Inflammatory macrophage treated with lipopolysaccharide for 1 hour (primary cell): ENCODE results near the gene OR8B4.
A peak's percentile ranks its signal among the peaks of the same experiment; 100 is the strongest.
"Not testable (repeated sequence)": the region's sequence is repeated elsewhere in the genome, so short reads cannot be mapped to it uniquely, and the experiment has no call there.

Source experiments
- DNase-seq, 2 donors: peaks; one replicate each; pipeline ENCODE4 v3.0.0-alpha.2; 2020 to 2022

Gene OR8B4

DNA sequence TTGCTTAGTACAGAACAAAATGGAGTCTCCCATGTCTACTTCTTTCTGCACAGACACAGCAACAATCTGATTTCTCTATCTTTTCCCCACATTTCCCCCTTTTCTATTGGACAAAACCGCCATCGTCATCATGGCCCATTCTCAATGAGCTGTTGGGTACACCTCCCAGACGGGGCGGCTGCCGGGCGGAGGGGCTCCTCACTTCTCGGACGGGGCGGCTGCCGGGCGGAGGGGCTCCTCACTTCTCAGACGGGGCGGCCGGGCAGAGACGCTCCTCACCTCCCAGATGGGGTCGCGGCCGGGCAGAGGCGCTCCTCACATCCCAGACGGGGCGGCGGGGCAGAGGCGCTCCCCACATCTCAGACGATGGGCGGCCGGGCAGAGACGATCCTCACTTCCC lies 21.5 kb downstream of the OR8B4 start:
- DNase-seq: not testable (repeated sequence)

GRCh38 chr11:124402326-124402922 lies 22.2 kb downstream of the OR8B4 start:
- DNase-seq: peak; percentile 33 to 83

DNA sequence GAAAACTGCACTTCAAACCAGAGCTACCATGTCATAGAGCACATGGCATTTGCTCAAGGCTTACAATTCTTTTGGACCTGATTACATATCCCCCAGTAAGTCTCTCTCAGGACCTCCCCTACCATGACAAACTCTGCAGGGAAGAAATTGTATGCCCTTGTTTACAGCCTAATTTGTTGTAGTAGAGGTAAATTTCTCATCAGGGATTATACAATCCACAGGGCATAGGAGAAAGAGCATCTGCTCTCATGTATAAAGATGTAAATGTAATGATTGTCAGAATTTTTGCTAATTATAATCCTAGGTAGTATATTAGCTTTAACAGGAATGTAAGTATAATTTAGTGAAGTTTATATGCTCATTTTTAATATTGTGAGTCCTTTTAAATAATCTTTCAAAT lies 25.7 kb downstream of the OR8B4 start, which contains the start of gene OR8B3:
TSS of gene OR8B3 (minus strand) at position 101 of the 400 bp plus-strand sequence. CDS start 1,673 bp downstream, outside the sequence.
- DNase-seq: no peak

- not testable (repeated sequence) for DNase-seq
These were observed 27.8 kb downstream of the OR8B4 start for GRCh38 chr11:124396847-124397246.

- DNase-seq: no peak
These were observed 30.3 kb downstream of the OR8B4 start for GRCh38 chr11:124394408-124394807.

GRCh38 chr11:124384399-124384798 lies 40.3 kb downstream of the OR8B4 start, which contains the start of gene OR8B2:
OR8B2 (minus strand) TSS chr11:124384499; CDS start chr11:124383343, 1,156 bp downstream.
- DNase-seq: no peak

DNA sequence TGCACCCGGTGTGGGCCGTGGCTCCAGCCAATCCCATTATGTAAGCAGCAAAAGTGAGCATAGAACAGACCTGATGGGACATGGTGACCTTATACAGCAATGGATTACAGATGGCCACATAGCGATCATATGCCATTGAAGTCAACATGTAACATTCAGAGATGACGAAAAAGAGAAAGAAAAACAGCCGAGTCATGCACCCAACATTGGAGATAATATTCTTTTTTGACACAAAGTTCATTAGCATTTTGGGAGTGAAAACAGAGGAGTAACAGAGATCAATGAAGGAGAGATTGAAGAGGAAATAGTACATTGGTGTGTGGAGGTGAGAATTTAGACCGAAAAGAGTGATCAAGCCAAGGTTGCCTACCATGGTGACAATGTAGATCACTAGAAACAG lies 41.8 kb downstream of the OR8B4 start:
- DNase-seq: not testable (repeated sequence)

- DNase-seq: no peak
These were observed 44.1 kb downstream of the OR8B4 start for GRCh38 chr11:124380585-124380984.

DNA sequence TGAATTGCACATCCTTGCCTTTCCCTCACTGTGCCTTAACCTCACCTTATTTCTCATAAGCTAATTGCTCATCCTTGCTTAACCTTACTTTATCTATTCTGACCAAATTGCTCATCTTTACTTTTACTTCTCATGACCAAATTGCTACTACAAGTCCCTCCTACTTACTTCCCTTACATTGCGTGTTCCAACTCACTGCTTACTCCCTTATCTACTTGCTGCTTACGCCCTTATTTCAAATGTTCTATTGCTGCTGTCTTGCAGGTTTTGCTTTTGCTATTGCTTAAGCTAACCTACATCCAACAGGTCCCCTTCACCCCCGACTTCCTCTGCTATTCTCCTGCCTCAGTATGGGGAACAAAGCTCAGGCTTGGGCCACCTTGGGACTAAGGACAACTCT lies 48.4 kb downstream of the OR8B4 start:
- DNase-seq: no peak
